GM19035 (cell line): ENCODE results near the gene SLC43A2.
"Not testable (repeated sequence)": the region's sequence is repeated elsewhere in the genome, so short reads cannot be mapped to it uniquely, and the experiment has no call there.

Source experiments
- ATAC-seq: cut with Tn5 transposase; IDR thresholded peaks from one replicate; pipeline ENCODE4 v1.9.1; 2021; ENCODE audit not compliant: unreplicated experiment

The SLC43A2 gene

DNA sequence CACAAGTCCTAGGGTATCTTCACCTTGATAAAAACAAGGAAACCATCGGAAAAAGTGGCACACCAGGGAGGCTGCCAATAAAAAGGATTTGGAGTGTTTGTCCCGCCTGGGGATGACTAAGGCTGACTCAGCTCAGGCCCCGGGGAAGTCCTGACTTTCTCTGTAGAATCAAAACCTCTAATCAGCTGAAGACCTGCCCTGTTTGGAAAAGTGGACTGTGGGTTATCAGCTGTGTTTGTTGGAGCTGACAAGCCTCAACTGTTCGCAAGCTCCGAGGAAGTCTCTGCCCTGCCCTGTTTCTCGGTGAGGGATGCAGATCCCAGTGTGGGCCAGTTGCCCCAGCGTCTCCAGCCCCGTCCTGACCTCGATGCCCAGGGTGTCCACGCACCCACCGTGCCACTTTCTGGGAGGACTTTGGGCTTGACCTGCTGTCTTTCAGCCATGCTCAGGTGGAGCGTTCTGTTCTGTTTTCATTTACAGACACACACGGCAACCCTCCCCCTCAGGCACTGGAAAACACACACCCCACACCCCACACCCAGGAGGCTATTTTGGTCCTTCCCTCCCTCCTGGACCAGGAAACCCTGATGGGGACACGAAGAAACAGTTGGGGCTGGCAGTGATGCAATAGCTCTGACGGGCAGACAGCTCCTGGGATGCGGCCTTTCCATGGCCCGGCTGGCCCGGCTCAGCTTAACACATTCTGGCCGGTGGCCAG is 38.4 kb downstream of the SLC43A2 start:
- ATAC-seq: no peak

DNA sequence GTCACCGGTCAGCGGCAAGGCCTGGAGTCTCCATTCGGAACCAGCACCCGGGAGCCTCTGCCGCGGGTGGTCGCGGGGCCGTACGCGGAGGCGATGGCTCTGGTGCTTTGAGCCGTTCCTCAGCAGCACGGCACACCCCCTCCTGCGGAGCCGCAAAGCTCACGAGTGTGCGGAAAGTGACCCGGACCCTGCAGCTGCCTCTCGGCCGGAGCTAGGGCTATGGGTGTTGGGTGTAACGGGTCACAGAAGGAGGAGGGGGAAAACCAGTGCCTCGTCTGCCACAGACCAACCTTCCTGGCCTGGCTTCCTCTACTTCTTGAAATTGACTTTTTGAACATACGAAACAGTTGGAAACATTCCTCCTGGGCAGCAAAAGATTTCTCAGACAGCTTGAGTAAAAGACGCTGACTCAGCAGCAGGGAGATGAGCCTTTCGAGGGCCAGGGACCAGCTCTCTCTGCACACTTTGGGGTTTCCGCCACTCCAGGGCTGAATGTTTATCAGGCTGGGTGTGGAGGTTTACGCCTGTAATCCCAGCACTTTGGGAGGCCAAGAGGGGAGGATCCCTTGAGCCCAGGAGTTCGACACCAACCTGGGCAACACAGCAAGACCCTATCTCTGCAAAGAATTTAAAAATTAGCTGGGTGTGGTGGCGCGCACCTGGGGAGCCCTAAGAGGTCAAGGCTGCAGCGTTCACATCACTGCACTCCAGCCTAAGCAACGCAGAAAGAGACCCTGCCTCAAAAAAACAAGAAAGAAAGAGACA is 39.6 kb downstream of the SLC43A2 start:
- ATAC-seq: no peak

DNA sequence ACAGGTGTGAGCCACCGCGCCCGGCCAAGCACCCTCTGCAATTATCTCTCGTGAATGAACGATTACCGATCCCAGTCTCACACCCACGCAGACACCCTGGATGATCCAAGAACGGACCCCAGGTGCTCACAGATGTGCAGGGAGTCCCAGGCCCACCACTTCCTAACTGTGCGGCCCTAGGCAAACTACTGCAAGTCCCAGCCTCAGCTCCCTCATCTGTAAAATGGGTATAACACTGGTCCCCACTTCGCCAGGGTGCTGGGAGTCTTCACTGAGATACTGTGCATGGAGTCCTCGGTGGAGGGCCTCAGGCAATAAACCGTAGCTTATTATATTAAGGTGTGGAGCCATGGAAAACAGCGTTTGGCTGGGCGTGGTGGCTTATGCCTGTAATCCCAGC is 44.5 kb downstream of the SLC43A2 start:
- ATAC-seq: no peak

DNA sequence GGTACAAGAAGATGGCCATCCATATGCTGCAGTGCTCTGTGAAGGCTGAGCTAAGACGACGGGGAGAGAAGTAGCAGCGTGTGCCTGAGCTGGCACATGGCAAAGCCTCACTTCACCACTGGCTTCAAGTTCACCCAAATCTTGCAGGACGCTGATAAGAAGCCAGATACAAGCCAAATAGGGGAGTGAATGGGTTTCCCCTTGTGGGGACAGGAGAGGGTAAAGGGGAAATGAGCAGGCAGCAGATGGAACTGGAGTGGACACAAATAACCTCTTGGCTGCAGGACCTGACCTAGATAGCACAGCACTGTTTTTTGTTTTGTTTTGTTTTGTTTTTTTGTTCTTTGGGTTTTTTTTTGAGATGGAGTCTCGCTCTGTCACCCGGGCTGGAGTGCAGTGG is 45.1 kb downstream of the SLC43A2 start:
- ATAC-seq: no peak

DNA sequence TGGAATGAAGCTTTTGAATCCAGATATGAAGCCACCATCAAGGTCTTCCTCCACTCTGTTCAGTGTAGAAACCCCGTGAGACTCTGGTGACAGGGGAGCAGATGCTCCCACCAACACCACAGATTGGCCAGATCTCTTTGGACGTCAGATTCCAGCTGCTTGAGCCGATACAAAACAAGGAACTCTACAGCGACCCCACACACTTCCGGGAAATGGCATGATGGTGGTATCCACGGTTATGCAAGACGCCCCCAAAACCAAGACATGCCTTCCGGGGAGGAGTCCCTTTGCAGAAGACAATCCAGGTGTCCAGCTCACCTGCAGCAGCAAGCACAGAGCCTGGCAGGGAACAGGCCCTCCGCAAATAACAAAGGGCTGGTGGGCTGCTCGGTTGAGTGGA is 46.3 kb downstream of the SLC43A2 start:
- ATAC-seq: no peak

DNA sequence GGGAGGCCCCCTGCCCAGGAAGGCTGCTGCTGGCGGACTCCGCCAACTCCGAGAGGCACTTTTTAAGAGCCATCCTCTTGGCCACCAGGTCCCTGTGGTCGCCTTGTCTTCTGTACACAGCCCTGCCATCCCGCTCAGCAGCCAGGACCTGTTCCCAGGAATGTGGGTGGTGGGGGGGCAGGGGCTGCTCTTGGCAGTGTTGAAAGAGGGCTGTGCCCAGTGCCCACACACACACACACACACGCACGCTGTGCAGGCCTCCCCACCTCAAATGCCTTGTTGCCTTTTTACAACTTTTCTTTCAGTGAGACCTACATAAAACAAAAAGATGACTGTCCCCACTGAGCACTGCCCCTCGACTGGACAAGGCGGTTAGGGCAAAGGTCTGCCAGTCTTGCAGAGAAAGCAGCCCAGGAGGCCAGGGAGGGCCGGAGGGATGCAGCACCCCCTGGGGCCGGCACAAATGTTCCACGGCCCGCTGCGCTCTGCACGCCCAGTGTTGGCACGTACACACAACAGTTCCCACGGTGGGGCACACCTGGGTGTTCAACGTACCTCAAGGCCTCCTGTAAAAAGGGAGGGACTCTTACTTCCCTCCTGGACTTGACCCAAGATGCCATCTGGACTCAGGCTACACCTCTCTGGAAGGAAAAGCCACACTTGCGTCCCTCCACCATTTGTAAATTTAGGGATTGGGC is 47.5 kb downstream of the SLC43A2 start:
- no peak for ATAC-seq

DNA sequence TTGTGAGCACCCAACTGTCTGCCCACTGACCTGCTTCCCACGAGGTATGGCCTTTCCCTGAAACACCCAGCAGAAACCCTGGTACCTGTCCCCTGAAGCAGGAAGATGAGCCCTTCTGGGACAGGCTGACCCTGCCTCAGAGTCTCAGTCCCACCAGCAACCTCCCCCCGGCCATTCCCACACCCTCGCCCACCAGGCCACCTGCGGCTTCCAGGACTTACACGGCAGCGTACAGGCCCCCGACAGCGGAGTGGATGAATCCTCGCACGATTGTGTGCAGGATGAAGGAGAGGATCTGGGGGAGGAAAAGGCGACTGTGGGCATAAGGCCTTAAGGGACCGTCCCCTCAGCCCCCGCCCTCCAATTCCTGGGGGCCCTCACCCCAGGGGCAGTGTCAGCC is 50.6 kb downstream of the SLC43A2 start:
- no peak for ATAC-seq

DNA sequence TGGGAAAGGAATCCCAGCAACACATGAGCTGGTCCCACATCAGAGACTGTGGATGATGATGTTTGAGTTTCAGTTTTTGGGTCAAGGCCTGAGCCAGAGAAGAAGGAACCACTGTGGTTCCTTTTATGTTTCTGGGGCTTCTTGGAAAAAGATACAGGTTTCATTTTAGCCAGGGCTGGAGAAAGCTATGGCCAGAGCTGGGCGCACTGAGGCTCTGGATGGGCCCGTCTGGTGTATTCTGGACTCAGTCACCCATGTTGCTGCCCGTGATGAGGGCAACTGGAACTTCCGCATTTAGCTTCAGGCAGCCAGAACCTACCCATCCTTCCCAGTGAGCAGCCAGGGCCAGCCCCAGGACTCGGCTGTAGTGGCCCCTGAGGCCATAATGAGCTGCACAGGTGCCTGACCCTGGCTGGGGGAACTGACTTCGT is 51.0 kb downstream of the SLC43A2 start:
- no peak for ATAC-seq

DNA sequence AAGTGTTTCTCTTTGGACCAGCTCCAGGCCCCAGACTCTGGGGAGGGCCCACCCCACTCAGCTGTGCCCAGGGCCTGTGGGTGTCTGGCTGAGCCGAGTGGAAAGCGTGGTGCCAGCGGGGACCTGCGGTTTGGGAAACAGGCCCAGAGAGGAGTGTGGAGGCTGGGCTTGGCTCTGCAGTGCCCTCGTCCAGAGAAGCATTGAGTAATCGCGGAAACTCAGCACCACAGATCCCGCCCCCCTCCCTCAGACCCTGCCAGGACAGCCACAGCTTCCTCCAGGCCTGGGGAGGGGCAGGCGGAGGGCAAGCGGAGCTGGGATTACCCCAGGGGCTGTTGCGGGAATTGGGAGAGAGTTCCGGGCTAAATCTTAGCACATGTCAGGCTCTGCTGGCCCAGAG is 51.5 kb downstream of the SLC43A2 start:
- ATAC-seq: no peak

DNA sequence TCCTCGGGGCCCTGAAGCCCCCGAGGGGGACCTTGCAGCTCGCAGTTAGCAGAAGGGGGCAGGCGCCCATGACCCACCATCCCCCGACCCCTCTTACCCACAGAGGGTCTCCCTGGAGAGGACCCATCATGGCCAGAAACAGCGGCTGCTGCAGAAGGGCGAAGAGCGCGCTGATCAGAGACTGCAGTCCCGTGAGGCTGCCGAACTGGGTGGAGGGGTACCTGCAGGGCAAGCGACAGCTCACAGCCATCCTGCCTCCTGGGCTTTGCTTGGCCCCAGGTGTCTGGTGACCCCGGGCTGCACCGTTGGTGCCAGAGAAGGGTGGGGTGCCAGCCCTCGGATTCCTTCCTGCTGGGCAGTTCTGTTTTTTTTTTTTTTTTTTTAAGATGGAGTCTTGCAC is 52.1 kb downstream of the SLC43A2 start:
- no peak for ATAC-seq

DNA sequence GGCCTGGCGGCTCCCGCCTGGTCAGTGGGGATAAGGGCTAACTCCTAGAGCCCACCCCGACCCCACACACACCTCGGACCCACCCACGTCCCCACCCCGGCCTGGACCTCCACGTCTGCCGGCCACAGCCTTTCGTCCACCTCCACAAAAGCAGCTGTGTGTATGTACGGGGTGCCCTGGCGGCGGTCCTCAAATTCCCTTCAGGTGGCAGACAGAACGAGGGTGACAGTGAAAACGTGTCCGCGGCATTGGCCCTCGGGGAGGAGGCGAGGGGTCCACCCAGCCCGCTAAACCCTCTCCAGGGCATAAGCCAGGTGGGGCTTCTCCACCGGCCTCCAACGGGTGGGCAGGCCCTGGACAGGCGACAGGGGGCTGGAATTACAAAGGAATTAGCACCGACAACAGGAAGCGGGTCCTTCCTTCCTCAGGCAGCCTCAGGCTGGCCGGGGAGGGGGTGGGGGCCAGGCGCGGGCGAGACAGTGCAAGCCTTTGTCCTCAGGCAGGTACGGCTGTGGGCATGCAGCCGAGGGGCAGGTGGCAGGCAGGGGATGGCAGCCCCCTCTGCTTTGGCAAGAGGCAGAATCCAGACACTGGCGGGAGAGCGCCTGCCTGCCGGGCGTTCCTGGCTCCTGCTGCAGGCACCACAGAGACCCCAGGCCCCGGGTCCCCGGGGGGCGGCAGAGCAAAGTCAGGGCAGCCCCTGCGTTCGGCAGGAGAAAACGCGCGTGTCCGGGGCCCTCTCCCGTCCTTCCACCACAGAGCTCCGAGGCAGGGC is 53.8 kb downstream of the SLC43A2 start:
- no peak for ATAC-seq

DNA sequence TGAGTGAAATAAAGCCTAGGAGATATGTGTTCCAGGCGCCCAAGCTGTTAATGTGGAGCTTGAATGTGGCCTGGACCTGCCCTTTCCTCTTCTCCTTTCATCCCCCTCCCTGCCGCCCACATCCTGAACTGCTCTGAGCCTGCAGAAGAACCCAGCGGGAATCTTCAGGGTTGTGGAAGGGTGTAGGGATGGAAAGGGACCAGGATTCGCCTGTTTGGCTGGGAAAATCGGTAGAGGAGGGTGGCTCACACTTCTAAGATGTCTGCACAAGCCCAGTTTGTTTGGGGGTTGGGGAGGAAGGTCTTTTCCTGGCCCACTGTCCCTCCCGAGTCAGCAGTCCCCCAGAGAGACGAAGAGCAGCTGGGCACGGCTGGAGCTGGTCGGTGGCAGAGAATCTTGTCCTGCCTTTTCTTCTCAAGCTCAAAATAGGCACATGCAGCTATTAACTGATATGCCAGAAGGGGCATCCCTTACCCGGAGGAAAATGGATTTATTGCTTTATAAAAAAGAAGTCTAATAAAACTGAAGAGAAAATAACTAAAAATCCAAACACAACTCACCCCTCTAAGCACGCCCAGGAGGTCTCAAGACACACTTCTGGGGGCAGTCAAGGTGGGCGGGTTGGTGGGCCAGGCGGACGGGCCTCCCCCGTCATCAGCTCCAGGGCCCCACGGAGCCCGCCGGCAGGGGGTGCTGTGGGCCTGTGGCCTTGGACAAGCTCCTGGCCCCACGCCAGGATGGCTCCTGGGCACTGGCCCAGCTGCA is 54.5 kb downstream of the SLC43A2 start:
- ATAC-seq: no peak

DNA sequence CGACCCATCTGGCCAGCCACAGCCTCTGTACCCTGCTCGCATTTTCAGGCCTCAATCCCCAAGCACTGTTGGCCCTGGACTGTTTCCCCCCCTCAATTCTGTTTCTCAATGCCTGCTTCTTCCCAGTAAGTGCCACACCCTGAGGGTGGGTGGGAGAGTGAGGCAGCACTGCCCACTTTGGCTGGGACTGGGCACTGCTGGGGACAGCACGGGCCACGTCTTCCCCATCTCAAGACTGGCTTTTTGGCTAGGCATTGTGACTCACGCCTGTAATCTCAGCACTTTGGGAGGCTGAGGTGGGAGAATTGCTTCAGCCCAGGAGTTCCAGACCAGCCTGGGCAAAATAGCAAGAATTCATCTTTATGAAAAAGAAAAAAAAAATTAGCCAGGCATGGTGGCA is 56.0 kb downstream of the SLC43A2 start:
- not testable (repeated sequence) for ATAC-seq

DNA sequence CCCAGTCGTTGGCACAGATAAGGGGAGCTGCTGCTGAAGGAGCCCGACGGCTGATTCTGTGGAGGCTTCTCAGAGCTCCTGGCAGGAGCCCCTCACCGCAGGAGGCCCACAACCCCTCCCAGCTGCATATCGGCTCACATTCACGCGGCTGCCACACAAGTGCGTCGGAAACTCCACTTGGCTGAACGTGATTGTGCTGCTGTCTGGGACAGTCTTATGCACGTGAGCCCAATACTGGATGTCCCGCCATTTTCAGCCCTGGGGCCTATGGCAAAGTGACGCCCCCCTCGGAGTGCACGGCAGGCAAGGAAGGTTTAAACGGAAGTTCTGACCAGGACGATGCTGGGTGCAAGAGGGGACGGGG is 57.3 kb downstream of the SLC43A2 start:
- ATAC-seq: no peak

DNA sequence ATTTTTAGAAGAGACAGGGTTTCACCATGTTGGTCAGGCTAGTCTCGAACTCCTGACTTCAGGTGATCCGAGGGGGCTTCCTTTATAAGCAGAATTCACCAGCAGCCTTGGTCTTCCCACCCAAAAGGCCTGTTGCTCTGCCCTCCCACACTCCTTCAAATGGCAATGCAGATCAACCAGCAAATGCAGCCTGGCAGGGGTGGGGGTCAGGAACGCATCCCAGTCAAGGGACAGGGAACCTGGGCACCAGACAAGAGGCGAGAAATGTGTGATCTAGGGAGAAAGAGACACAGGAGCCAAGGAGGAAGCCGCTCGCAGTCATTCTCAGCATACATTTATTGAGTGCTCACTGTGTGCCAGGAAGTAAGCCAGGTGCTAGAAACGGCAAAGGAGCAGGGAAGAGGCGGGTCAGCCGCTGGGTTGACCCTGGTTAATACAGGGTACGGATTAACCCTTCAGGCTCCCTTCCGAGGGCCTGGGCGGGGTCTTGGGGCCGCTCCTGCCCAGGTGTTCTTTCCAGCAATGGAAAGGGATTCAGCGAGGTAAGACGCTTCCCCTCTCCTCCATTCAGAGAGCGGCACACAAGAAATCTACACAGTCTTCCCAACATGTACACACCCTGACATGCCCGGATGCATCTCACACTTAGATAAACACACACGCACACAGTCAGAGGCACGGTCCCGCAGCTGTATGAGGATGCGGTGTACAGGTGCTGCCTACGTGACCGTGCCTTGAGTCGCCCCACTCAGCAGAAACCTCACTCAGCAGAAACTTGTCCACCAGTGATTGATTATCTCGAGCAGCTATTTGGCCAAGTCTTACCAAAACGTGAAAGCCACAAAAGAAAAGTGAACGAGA is 59.5 kb downstream of the SLC43A2 start:
- ATAC-seq: no peak

DNA sequence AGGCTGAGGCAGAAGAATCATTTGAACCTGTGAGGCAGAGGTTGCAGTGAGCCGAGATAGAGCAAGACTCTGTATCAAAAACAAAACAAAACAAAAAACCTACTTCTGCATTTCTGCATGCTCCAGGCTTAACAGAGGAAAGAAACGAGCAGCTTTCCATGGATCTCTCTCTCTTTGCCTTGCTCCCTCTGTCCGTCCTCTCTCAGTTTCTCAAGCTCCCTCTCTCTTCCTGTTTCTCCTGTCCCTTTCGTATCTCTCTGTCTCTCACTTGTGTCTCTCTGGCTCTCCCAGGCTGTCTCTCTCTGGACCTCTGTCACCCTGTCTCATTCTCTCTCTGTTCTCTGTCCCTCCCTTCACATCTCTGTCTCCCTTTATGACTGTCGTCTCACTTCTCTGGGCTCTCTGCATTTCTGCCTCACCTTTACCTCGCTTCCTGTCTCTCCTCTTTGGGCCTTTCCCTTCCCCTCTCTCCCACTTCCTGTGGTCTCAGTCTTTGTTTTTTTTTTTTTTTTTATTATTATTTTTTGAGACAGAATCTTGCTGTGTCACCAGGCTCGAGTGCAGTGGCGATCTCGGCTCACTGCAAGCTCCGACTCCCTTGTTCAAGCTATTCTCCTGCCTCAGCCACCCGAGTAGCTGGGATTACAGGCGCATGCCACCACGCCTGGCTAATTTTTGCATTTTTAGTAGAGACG is 62.0 kb downstream of the SLC43A2 start:
- no peak for ATAC-seq

DNA sequence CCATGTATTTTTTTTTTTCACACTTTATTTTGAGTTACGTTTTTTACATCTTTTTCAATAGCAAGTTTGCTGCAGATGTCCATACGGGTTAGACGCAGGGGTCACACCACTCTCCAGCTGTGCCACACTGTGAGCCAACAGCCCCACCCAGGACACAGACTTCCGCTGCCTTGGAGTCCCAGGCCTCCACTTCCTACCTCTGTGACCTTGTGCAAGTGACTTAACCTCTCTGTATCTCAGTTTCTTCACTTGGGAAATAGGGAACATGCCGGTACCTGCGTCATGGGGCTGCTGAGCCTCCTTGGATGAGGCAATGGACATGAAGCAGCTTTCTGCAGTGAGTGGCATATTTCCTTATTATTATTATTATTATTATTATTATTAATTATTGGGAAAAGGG is 62.8 kb downstream of the SLC43A2 start:
- ATAC-seq: no peak

DNA sequence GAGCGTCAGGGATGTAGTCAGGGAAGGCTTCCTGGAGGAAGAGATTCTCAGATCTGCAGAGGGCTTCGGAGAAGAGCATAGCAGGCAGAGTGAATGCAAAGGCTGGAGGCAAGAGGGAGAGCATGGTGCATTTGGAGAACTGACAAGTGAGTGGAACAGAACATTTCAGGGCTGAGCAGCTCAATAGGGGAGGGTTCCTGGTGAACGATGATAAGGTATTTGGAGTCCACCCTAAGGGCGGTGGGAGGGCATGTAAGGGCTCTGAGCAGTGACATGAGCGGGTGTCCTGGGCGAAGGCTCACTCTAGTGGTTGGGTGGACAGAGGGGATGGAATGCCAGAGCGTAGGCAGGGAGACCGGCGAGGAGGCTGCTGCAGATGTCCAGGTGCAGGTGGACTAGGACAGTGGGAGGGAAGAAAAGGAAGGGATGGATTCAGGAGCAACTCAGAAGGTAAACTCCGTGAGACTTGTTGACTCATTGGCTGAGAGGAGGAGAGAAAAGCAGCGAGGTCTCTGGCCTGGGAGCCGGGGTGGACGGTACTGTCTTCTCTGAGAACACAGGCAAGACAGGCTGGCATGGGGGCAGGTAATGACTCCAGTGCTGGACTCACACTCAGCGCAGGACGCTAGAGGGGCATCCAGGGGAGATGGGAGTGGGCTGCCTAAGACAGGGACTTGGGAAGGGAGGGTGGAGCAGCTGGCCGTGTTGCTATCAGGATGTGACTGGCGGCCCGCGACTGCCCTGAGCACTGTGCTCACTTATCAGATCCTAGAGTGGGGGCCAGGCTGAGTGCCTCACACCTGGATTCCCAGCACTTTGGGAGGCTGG is 64.6 kb downstream of the SLC43A2 start:
- ATAC-seq: no peak
